Activated CD4-positive, CD25-positive, alpha-beta regulatory T cell (primary cell): Measurements from ENCODE around the gene BIRC3.
A peak's percentile ranks its signal among the peaks of the same experiment; 100 is the strongest.

Experiments
- DNase-seq, 4 experiments: peaks; one replicate each; lab custom pipeline; 2025; lab: John Stamatoyannopoulos, UW

The BIRC3 gene

DNA sequence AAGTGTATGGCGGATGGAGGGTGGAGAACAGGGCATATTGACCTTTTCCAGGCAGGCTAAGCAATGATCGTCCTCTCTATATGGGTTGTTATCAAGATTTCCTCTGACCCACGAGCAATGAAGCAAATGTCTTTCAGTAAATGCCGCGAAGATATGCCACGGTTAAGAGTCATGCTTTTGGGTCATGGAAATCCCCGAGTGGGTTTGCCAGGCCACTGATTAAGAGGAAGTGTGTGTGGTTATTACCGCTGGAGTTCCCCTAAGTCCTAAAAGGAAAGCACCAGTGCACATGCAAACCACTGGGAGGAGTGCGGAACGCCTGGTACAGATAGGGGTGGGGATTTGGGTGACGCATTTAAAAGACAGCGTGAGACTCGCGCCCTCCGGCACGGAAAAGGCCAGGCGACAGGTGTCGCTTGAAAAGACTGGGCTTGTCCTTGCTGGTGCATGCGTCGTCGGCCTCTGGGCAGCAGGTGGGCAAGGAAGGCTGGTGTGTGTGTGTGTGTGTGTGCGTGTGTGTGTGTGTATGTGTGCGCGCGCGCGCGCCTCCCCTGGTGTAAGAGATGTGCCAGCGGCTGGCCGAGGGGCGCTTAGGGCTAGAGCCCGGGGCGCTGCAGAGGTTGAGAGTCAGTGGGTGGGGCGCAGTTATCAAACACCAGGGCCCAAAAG is at the start of gene BIRC3:
Gene BIRC3 (plus strand): TSS at position 386 of the 669 bp plus-strand sequence. CDS start 7,026 bp downstream, outside the sequence.
- peak; percentile 74 to 80 (median 75) for DNase-seq

DNA sequence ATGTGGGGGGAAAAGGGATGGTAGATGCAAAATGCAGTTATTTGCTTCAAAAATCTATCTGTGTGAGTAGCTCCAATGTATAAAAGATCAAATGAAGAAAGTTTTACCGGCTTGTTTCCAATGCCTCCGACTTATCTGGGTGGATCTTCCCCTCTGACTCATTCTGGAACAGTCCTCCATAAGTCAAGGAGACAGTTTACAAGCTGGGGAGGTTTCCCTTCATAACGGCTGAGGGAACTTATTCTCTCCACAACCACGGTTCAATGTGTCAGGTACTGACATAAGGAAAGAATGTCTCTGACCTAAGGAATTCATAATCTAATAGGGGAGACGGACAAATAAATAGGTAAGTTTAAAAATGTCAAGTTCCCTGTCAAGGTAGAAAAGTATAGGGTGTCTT is 49.7 kb upstream of the BIRC3 start:
- DNase-seq, result no peak

DNA sequence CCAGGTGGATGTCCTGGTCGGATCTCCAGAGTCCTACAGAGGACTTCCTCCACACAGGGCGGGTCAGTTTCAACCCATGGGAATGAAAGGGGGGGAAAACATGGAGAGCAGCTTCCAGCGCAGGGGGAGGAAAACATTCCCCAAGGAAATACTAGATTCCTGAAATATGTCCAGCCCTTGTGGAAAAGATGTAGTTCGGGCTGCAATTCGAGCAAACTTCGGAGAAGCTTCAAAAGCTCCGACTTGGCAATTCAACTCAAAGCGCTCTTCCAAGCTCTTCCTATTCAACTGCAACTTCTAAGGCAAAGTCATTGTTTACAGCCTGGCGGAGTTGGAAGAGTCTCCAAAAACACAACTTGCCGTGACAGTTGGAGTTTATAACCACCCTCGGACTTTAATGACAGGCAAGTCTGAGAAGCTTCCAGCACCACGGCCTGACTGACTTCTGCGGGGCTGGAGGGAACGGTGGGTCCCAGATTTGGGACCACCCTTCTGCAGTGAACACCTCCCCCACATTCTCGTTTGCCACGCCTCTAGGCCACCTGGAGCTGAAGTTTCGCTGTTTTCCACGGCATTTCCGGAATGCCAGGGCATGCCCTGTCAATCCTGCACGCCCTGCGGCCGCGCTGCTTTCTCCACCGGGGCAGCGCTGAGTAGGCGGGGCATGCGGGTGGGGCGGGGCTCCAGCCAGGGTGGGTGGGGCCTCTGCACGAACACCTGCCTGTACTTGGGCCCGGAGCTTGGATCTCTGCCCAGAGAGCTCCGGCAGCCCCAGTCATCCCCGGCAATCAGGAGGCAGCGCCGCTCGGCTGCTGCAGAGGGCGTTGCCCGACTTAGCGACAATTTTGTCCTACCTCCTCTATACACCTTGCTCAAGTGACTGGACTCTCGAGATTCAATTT is 49.0 kb upstream of the BIRC3 start:
- DNase-seq, result peak; percentile 48 to 65 (median 60)

DNA sequence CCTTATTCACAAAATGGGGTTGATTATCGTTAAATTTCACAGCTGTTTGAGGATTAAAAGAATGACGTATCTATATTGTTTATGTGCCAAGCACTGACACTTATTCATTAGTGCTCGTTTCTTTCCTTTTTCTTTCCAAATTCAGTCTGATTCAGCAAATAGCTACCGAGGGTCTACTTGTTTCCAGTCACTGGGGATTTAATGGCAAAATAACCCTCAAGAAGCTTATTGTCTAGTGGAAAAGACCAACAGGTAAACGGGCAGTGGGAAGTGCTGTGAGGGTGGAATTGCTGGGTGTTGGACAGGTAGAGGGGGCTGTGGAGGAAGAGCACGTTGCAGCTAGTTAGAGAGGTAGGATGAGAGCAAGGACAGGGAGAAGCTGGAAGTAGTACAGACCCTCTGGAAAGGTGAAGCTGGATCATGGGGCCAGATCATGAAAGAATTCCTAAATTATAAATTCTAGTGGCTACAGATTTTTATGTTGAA is 48.3 kb upstream of the BIRC3 start:
- no peak for DNase-seq

DNA sequence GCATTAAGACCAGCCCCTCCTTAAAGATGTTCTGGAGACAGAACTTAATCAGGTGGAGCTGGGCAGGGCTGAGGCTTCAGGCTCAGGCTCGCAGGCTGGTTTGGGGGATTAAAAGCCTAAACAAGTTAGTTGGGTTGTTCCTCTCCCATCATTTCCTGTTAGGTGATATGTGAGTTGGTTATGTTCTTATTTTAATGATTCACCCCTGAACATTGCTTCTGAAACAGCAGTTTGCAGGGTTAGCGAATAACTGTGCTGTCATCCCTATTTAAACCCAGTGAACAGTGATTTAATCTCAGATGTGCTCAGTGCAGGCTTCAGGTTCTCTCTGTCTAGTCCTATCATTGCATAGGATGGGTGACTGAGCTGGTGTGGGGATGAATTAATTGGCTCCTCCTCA is 47.4 kb upstream of the BIRC3 start:
- no peak for DNase-seq

DNA sequence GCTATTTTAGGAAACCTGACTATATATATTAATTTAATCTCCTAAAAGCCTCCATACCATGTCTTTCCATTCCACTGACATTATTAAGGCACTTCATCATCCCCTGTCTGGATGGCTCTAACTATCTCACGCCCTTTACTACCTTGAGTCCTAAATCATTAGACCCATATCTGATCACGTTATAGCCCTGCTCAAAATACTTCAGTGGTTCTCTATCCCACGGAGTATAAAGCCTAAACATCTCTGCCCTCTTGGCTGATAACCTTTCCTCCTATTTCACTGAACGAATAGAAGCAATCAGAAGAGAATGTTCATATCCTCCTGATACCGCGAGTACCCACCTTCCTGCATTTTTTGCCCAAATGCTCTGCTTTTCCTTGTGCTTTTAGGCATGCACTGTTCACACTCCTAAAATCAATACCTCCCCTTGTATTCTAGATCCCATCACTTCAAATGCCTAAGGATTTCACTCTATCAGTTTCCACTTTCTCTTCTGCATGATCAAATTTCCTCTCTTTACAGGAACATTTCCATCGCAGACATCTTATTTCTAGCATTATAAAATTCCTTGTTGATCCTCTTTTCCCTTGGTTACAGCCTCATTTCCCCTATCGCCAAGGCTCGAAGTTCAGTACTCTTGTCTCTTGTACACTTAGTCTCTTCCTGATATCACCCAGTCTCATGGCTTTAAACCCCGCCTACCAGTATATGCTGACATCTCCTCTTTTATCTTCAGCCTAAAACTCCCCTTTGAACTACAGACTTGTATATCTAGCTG is 45.0 kb upstream of the BIRC3 start:
- no peak for DNase-seq

DNA sequence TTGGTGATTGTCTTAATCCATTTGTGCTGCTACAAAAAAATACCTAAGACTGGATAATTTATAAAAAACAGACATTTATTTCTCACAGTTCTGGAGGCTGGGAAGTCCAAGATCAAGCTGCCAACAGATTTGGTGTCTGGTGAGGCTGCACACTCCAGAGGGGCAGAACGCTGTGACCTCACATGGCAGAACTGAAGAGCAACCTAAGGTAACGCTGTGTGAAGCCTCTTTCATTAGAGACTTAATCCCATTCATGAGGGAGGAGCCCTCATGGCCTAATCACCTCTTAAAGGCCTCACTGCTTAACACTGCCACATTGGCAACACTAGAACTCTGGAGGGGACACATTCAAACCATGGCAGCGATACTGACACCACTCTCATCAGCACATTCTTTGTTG is 42.7 kb upstream of the BIRC3 start:
- no peak for DNase-seq

DNA sequence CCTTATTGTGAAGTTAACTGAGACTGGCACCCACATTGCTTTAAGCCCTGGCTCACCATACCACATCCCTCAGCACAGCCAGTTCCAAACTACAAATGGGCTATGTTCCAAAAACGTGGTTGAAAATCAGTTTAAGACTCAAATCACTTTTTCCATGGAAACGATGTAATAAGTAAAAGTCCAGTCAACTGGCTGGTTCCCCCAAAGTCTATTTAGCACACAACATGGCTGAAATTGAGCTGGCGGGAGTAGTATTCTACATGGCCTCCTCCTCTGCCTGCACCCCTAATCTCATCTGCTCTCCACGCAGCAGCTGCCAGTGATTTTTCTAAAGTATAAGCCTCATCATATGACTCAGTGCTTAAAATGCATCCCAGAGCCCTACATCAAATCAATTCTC is 40.9 kb upstream of the BIRC3 start:
- DNase-seq, result no peak

DNA sequence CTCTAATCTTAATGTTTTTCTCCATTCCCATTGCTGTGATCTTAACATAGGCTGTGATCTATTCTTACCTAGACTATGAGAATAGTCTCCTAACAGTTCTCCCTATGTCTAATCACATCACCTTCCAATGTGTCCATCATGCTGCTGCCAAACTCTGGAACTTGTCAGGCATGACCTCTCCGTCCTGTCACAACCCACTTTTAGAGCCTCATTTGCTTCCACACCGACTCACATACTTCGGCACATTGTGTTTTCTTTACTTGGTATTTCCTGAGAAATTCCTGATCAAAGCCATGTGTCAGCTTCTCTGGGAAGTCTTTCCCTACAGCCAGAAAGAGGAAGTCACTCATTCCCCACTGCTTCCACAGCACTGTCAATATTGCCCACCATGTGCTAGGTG is 40.5 kb upstream of the BIRC3 start:
- DNase-seq, result no peak

DNA sequence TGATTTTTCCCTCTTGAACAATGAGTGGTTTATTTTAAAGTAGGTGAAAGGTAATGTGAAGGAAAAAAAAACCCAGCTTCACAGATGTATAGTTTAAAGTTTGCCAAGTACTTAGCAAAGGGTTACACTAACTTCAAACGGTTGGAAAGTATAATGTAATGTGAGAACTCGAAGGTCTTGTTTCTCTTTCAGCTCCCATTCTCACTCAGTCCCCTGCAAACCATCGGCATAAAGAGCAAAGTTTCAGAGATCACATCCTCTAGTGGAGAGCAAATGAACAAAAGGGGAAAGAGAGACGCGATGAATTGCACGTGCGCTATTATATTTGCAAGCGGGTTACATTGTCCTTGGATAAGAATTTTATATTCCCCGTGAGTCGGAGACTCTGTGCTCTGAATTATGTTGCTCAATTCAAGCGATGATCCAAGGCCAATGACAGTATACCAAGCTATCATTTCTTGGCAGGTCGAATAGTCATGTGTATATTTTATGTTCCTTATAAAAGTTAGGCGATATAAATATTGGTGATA is 37.6 kb upstream of the BIRC3 start:
- no peak for DNase-seq

DNA sequence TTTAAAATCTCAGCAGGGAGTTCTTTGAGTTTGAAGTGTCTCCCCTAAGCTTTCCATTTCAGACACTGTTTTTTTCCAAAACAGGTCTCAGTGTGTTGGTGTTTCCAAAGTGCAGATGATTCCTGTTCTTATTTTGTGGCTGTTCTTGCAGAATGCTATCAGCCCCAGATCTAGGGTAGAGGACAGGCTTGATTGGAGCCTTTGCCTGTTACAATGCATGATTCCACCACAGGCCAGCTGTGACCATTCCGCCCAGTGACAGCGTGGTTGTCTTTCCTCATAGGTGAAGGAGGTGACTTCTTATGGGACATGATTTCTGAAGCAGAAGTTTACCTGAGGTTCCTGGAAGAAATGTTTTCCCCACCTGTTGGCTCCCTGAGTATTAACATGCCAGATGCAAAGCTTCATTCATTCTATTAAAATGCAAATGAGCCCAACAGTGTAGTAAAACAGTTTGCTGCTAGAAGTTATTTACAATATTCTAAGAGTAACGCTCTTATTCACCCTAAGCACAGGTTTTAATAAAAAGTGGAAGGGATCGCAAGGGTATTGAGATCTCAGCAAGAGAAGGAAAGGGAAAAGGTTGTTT is 36.9 kb upstream of the BIRC3 start:
- DNase-seq, result no peak

DNA sequence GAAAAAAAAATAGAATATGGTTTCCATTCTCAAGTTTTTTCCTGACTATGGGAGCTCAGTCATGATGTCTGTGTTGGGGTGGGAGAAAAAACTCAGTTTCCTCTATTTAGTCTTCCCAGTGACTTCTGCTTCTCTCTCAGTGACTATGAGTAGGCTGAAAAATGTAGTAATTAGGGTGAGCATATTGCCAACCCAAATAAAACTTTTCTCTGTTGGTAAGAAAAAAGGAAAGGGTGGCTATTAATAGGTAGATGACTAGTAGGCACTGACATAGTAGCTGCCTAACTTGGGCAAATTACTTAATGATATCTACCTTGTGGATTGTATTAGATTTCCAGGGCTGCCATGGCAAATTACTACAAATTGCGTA is 34.2 kb upstream of the BIRC3 start:
- no peak for DNase-seq

DNA sequence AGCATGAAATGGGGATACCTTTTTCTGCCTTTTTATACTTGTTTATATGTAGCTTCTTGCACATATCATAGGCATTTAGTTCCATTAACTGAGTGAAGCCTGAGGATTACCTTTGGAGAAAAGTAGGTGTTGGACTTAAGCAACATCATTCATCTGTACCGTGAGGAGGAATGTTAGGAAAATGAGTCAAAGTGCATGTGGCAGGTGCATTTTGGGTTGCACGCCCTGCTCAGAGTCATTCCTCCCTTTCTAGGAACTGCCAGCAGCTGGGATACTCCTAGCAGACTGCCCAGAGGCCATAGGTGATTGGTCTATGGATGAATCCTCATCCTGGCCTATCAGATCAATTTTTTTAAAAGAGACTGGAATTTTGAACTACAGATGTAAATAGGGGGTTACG is 33.3 kb upstream of the BIRC3 start:
- no peak for DNase-seq

DNA sequence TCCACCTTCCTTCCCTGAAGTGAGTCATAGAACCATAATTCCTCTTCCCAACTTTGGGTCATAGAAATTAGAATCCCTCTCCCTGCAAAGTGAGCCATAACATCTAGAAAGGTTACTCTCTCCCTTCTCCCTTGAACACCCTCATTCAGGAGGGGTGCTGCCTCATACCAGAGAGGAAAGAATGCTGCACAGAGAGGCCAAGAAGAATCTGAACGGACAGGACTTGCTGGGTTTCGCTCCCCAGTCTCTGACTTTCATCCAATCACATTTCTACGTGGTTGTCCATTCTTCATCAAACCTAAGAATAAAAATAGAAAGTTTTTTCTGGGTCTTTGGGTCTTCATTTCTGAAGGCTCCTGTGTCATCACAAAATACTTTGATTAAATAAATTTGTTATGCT is 31.0 kb upstream of the BIRC3 start:
- DNase-seq, result no peak

DNA sequence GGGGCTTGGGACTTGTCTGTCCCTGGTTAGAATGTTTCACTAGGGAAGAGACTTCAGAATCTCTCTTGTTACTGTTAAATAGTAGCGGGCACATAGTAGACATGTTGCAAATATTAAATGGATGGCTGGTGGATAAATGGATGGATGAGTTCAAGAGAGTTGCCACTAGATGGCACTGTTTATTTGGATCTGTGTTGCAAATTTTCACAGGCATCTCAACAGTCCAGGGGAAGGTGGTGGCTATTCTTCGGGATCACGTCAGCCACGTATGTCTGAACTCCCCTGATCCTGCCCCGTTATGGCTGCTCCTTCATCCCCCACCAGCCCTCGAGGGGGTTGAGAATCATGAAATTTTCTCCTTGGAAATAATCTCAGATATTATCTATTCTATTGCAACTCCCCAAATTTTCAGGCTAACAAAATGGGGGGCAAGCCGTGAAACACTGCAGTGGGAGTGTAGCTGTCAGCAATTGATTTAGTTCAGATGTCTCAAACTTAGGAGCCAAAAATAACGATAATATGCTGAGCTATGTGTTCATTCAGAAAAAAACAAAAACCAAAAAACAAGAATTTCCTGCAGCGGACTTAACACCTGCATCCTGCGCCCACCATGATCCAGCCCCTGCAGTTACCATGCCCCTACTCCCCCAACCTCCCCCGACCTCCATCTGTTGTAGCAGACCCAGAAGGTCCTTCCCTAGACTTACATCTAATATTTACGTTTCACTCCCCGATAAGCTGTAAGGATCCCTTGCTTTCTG is 29.1 kb upstream of the BIRC3 start:
- DNase-seq, result no peak

DNA sequence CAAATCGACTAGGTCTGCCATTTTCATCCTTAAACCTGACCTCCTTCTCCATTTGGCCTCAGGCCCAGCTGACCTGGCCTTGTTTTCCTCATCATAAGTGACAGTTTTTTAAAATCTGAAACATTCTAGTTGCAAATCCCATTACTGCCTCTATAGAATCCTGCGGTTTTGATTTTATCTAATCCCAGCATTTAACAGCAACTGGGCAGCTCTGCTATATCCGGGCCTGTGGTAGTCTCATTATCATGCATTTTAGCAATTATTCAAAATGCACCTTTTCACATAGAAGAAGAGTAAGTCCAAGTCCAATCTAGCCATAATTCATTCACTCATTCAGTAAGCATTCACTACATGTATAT is 28.6 kb upstream of the BIRC3 start:
- DNase-seq, result no peak

DNA sequence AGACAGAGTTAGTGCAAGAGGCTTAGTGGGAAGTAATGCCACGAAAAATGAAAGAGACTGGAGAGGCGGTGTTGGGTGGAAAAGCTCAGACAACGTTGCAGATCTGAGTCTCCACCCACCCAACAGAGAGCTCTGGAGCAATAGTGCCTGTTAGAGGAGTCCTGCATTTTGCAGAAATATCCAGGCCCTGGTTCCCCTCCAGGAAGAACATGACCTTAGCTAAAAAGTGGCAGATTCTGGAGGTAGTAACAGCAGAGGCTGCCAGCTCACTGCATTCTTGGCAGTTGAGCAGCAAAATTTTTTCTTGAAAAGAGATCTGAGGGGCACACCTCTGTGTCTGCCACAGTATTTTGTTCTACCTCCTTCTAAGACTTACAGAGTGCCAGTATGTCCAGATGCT is 27.7 kb upstream of the BIRC3 start:
- DNase-seq, result no peak

DNA sequence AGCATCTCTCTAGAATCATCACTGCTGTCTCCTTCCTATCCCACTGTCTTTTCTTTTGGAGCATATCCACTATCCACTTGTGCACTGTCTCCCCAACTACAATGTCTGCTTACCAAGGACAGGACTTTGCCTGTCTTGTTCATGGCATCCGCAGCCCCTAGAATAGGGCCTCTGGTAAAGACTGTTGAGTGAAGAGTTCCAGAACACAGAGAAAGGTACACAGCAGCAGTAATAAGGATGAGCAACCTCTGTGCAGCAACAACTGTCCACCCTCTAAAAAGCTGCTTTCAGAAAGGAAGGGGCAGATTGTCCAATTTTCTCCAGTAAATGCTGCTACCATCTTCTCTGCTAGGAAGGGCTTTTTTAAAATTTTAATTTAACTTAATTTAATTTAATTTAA is 25.5 kb upstream of the BIRC3 start:
- no peak for DNase-seq

DNA sequence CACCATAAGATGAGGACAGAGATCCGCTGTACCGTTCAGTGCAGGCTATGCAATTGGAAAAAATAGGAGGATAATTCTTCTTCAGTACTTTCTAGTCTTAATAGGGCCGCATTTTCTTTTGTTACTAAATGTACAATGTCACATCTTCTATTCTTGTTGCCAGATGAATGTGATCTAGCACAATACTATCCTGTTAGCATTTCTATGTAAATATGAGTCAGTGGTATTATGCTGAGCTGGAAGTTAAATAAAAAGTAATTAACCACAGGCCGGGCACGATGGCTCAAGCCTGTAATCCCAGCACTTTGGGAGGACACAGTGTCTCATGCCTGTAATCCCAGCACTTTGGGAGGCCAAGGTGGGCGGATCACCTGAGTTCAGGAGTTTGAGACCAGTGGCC is 24.4 kb upstream of the BIRC3 start:
- no peak for DNase-seq

DNA sequence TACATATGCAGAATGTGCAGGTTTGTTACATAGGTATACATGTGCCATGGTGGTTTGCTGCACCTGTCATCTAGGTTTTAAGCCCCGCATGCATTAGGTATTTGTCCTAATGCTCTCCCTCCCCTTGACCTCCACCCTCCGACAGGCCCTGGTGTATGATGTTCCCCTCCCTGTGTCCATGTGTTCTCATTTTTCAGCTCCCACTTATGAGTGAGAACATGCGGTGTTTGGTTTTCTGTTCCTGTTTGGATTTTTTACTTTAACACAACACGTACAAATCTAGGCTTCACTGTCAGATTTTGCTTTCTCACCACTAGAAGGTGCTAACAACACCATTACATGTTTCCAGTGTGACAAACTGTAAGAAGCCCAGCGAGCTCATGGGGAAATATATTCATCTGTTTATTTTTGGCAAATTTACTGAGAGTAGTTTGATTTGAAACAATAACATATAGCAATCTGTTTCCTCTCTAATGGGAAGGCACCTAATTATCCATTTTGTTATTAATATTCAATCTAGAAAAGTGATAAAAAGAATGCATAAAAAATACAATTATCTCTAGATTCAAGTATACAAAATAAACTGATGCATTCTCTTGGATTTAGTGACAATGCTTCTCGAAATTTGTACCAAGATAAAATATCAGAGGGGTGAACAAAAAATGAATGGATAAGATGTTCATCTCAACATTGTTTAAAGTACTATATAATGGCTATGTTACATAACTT is 23.2 kb upstream of the BIRC3 start:
- DNase-seq, result no peak

DNA sequence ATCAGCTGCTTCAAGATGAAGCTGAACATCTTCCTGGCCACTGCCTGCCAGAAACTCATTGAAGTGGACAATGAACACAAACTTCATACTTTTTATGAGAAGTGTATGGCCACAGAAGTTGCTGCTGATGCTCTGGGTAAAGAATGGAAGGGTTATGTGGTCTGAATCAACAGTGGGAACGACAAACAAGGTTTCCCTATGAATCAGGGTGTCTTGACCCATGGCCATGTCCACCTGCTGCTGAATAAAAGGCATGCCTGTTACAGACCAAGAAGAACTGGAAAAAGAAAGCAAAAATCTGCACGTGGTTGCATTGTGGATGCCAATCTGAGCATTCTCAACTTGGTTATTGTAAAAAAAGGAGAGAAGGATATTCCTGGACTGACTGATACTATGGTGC is 22.2 kb upstream of the BIRC3 start:
- DNase-seq, result no peak
